ENCODE data around the gene CALR3.

CALR3 gene

DNA sequence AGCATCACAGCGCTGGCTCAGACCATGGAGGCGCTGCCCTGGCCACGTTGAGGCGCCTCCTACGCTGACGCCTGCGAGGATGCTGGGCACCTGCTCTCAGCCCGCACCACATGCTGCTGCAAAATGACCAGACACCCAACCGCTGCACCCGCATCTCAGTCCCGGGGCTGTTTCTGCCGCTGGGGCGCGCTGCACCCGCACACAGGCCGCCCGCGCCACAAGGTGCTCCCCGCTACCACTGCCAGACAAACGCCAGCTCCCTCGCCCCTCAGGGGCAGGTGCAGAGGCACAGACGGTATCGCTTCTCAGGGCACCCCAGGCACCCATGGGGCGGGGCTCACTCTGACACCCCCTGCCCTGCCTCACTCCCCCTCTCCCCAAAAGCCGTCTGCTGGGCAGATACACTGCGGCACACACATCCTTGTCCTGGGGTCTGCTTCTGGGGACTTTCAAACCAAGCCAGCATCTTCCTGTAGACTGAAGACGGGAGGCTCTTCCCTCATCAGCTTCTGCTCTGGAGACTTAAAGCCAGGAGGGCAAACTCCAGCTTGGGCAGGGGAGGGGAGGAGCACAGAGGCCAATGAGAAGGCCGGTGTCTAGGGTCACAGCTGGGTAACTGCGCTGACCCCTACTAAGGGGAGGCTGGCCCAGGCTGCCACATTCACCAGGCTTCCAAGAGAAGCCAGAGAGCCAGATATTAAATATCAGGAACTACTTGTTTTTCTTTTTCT, 29.9 kb upstream of the CALR3 start:
- no peak for DNase-seq
- Histone ChIP-seq H3K36me3 (peaks cover 93% of the 10 kb centered on the region), H3K4me3 (ENCODE audit: low read depth, low read length) (no peak overlapping the region), H3K4me1 (no peaks in the 10 kb centered on the region), H3K27me3 (no peaks in the 10 kb centered on the region), H3K9me3 (no peaks in the 10 kb centered on the region)
- no peak for TF ChIP-seq CTCF (IDR thresholded peaks at IDR 0.05; ENCODE audit: low read depth, low read length)

DNA sequence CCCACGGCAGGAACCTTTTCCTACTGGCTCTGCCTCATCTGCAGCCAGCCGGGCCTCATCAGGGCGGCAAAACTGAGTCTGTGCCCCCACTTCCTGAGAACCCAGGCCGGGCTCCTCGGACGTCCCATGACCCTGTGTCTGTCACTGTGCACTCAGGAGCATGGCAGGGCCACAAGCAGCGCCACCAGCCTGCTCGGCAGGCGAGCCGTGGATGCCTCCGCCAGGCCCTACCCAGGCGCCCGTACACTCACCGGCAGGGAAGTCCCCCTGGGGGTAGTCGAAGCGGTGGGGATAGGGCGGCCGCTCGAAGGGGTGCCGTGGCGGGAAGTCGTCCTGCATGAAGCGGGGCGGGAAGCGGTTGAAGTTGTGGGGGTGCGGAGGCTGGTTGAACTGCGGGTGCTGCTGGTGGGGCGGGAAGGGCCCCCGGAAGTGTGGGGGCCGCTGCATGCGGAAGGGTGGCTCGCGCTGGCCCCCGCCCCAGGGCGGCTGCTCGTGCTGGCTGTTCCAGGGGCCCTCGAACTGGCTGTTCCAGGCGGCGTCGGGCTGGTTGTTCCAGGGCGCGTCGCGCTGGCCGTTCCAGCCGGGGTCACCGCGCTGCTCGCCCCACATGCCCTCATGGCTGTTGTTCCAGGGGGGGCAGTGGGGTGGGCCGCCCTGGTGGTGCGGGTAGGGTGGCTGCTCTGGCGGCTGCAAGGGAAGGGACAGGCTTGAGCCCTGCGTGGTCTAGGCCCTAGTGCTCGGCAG, 29.2 kb upstream of the CALR3 start:
- H3K36me3 ChIP-seq = peaks cover 93% of the 10 kb centered on the region
- no peak overlapping the region for H3K4me3 ChIP-seq (ENCODE audit: low read depth, low read length)
- H3K4me1 ChIP-seq = no peaks in the 10 kb centered on the region

DNA sequence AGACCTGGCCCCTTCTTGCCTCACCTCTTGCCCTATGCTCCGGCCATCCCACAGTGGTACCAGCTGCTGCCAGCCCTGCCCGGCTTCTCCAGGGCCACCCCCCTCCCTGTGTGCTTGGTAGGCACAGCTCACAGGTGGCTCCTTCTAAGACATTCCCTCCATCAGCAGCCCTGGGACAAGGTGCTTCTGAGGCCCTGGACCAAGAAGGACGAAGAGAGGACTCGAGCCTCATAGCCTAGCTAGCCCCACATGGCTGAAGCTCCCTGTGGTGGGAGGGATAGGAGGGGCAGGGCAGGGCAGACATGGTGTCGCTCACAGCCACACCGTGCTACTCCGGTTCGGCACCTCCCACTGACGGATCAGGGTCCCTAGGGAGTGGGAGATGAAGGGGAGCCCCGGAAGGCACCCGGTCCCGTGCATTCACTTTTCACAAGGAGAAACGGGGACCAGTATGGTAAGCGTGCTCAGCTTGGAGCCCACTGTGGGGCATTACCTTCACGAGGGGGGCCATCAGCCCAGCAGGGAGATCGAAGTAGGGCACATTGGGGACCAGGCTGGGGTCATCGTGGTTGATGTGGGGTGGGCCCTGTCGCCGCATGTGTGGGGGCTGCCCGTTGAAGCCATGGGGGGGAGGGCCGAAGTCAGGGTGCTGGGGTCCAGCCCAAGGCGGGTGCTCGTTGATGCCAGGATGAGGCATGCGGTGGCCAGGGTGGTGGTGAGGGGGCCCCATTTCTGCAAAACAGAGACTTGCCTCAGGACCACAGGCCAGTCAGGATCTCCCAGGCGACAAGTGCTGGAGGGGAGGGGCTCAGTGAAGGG, 26.8 kb upstream of the CALR3 start:
- H3K27me3 ChIP-seq = no peaks in the 10 kb centered on the region
- H3K36me3 ChIP-seq = peaks cover 93% of the 10 kb centered on the region
- no peaks in the 10 kb centered on the region for H3K9me3 ChIP-seq
- H3K4me1 ChIP-seq = no peaks in the 10 kb centered on the region
- DNase-seq = no peak
- no peak overlapping the region for H3K4me3 ChIP-seq (ENCODE audit: low read depth, low read length)
- TF ChIP-seq CTCF (IDR thresholded peaks at IDR 0.05; ENCODE audit: low read depth, low read length) = no peak

More for the DNA sequence above, 29.2 kb upstream of the CALR3 start:
- Histone ChIP-seq H3K9me3 (no peaks in the 10 kb centered on the region), H3K27me3 (no peaks in the 10 kb centered on the region)
- no peak for DNase-seq
- no peak for TF ChIP-seq CTCF (IDR thresholded peaks at IDR 0.05; ENCODE audit: low read depth, low read length)

GRCh38 chr19:16521715-16522289, 25.8 kb upstream of the CALR3 start:
- no peak overlapping the region for H3K4me3 ChIP-seq (ENCODE audit: low read depth, low read length)
- no peaks in the 10 kb centered on the region for H3K4me1 ChIP-seq
- H3K9me3 ChIP-seq = no peaks in the 10 kb centered on the region
- peaks cover 93% of the 10 kb centered on the region for H3K36me3 ChIP-seq
- DNase-seq = no peak
- no peak for TF ChIP-seq CTCF (IDR thresholded peaks at IDR 0.05; ENCODE audit: low read depth, low read length)
- H3K27me3 ChIP-seq = no peaks in the 10 kb centered on the region

DNA sequence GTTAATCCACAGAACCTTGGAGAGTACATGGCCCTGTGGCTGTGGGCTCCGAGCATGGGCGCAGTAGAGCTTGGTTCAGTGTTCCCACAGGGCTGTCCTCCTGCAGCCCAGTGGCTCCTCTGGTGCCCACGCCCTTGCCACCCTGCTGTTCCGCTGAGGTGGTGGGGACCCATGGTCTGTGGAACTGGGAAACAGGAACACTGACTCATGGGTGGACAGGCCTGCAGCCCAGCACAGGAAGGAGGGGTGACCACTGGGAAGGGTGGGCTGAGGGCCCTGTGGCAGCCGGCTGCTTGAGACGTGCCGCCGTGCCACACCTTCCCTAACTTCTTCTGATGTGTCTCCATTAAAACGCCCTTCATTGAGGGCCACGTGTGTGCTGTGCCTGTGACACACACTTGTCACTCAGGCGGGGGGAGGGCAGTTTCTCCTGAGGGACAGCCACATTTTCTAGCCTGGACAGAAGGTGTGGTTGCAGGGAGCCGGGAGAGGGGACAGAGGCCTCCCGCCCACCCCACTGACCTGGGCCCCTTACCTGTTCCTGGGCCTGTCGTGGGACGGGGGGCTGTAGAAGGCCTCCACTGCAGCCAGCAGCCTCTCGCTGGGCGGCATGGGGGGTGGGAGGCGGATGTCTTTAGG, 25.1 kb upstream of the CALR3 start:
- peaks cover 92% of the 10 kb centered on the region for H3K36me3 ChIP-seq
- no peak overlapping the region for H3K4me3 ChIP-seq (ENCODE audit: low read depth, low read length)
- no peaks in the 10 kb centered on the region for H3K4me1 ChIP-seq
- DNase-seq = no peak
- no peaks in the 10 kb centered on the region for H3K27me3 ChIP-seq
- no peak for TF ChIP-seq CTCF (IDR thresholded peaks at IDR 0.05; ENCODE audit: low read depth, low read length)
- no peaks in the 10 kb centered on the region for H3K9me3 ChIP-seq
